Progenitor cell of endocrine pancreas (in vitro differentiated cells): Measurements from ENCODE around the gene ASB13. TPM values are rescaled to one million over a fixed set of nuclear protein-coding genes. Genes with fewer than 3 reads are reported as not detected.

ENCODE experiments used
- DNase-seq: peaks from one replicate; pipeline ENCODE4 v3.0.0; 2021; ENCODE audit warnings: low spot score; ENCODE audit not compliant: unreplicated experiment
- H3K27ac Mint-ChIP-seq: 2 replicates; pipeline ENCODE4 v1.8.0; 2021; ENCODE audit warnings: mild to moderate bottlenecking, moderate library complexity, mixed read lengths
- H3K27me3 Mint-ChIP-seq: 2 replicates; pipeline ENCODE4 v1.8.0; 2021; ENCODE audit warnings: mixed read lengths
- H3K36me3 Mint-ChIP-seq: 2 replicates; pipeline ENCODE4 v1.8.0; 2022; ENCODE audit warnings: mixed read lengths; ENCODE audit not compliant: insufficient read depth
- H3K4me1 Mint-ChIP-seq: 2 replicates; pipeline ENCODE4 v1.8.0; 2021; ENCODE audit warnings: low read depth, mixed read lengths
- H3K4me3 Mint-ChIP-seq: 2 replicates; pipeline ENCODE4 v1.8.0; 2021; ENCODE audit warnings: low read depth, mild to moderate bottlenecking, moderate library complexity, mixed read lengths
- H3K9me3 Mint-ChIP-seq: 2 replicates; pipeline ENCODE4 v1.8.0; 2021; ENCODE audit warnings: low read depth, mixed read lengths
- total RNA-seq: library from RNA; stranded (reverse); gene quantifications from 2 replicates; pipeline ENCODE4 v1.2.1, GENCODE V29; 2021
- TF ChIP-seq, protein P1 (sequence below): fragments of 200-600 bp; sonication (generic); IDR thresholded peaks from one replicate; pipeline ENCODE4 v1.5.0; 2021; ENCODE audit warnings: antibody characterized with exemption, mild to moderate bottlenecking; ENCODE audit not compliant: unreplicated experiment

The ASB13 gene
- total RNA-seq, 1 donor from 2014 or later = 11.1 TPM

DNA sequence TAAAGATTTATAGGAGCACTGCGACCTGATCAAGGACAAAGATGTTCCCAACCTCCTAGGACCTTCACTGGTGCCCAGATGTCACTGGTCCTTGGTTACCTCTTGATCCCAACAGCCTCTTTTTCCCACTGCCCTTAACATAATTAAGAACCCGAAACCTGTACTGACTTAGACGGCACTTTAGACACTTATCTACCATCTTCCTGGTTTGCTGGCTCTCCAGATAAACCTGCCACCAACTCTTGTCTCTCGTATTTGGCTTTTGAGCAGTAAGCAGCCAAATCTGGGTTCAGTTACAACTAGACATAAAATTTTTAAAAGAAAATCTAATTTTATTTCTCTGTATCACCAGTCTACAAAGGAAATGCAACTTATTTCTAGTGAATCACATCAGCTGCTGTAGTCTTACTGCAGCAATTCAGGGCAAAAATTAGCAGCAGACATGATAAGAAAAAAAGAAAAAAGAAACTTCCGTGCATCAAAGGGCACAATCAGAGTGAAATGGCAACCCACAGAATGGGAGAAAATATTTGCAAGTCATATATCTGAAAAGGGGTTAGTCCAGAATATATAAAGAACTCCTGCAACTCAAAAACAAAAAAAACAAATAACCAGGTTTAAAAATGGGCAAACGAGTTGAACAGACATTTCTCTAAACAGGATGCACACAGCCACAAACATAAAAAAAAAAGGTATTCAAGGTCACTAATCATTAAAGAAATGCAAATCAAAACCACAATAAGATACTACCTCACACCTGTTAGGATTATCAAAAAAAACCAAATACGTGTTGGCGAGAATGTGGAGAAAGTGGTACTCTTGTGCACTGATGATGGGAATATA, 9.4 kb downstream of the ASB13 start:
- H3K36me3 Mint-ChIP-seq = no peaks in the 10 kb centered on the region
- no peaks in the 10 kb centered on the region for H3K27me3 Mint-ChIP-seq
- TF ChIP-seq, protein P1, sequence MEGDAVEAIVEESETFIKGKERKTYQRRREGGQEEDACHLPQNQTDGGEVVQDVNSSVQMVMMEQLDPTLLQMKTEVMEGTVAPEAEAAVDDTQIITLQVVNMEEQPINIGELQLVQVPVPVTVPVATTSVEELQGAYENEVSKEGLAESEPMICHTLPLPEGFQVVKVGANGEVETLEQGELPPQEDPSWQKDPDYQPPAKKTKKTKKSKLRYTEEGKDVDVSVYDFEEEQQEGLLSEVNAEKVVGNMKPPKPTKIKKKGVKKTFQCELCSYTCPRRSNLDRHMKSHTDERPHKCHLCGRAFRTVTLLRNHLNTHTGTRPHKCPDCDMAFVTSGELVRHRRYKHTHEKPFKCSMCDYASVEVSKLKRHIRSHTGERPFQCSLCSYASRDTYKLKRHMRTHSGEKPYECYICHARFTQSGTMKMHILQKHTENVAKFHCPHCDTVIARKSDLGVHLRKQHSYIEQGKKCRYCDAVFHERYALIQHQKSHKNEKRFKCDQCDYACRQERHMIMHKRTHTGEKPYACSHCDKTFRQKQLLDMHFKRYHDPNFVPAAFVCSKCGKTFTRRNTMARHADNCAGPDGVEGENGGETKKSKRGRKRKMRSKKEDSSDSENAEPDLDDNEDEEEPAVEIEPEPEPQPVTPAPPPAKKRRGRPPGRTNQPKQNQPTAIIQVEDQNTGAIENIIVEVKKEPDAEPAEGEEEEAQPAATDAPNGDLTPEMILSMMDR = no peak
- H3K27ac Mint-ChIP-seq = no peak overlapping the region
- no peak overlapping the region for H3K4me3 Mint-ChIP-seq
- no peak for DNase-seq
- H3K4me1 Mint-ChIP-seq = peaks cover 12% of the 10 kb centered on the region
- H3K9me3 Mint-ChIP-seq = no peaks in the 10 kb centered on the region

DNA sequence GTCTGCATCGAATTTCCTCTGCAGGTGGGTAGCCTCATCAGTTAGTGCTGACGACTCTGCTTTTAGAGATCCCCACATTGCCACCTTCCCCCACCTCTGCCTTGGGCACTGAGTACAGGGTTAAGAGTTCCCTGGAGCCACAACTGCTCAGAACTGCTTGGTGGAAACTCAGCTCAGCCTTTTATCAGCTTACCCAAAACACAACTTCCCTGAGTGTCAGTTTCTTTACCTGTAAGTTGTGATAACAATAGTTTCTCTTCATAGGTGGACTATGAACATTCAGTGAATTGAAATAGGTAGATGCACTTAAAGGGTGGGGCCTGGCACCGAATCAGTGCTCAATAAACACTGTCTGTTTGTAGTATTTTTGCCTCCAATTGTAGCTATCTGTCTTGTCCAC, 11.3 kb downstream of the ASB13 start:
- no peaks in the 10 kb centered on the region for H3K9me3 Mint-ChIP-seq
- no peak overlapping the region for H3K4me3 Mint-ChIP-seq
- H3K27me3 Mint-ChIP-seq = no peaks in the 10 kb centered on the region
- H3K4me1 Mint-ChIP-seq = peaks cover 10% of the 10 kb centered on the region
- TF ChIP-seq, protein P1 = no peak
- peaks cover under 1% of the 10 kb centered on the region for H3K36me3 Mint-ChIP-seq
- no peak for DNase-seq
- no peak overlapping the region for H3K27ac Mint-ChIP-seq

DNA sequence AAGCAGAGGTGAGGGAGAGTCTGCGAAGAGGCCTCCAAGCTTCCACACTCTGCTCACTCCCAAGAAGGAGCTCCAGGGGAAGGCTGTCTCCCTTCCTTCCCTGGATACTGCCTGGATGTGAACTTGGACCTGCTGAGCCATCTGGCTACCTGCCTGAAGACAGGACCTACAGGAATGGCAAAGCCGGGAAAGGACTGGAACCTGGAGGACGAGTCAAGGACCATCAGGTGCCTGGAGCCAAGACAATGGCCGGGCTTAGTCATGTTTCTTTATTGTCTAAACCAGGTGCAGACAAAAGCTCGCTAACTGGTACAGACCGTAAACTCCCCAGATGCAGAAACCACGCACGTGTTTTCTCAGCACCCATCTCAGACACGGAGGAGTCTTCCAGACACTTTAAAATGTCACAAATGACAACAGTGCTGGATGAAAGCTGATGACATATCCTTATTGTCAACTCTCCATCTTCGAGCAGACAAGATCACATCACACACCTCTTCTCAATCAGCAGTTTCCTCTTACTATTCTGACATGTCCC, 12.1 kb downstream of the ASB13 start:
- TF ChIP-seq, protein P1 = no peak
- H3K9me3 Mint-ChIP-seq = no peaks in the 10 kb centered on the region
- peaks cover 5% of the 10 kb centered on the region for H3K36me3 Mint-ChIP-seq
- no peak overlapping the region for H3K4me3 Mint-ChIP-seq
- DNase-seq = no peak
- H3K4me1 Mint-ChIP-seq = peaks cover 3% of the 10 kb centered on the region
- H3K27ac Mint-ChIP-seq = no peak overlapping the region
- H3K27me3 Mint-ChIP-seq = no peaks in the 10 kb centered on the region

DNA sequence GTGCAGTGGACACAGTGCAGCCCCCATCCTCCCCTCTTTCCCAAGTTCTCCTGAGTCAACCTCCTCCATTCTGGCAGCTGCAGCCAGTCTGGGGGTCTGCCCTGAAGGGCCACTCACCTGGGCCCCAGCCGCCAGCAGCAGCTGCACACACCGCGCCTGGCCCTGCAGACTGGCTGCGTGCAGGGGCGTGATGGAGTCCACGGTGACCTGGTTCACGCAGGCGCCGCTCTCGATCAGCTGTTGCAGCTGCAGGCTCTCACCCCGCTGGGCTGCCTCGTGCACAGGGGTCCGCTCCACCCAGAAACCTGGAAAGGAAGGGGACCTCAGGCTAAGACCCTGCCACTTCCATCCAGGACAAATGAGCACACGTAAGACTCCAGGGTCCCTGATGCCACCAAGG, 13.6 kb downstream of the ASB13 start:
- Mint-ChIP-seq H3K27me3 (no peaks in the 10 kb centered on the region), H3K9me3 (no peaks in the 10 kb centered on the region), H3K4me1 (no peaks in the 10 kb centered on the region), H3K27ac (no peak overlapping the region), H3K4me3 (no peak overlapping the region), H3K36me3 (peaks cover 8% of the 10 kb centered on the region)
- TF ChIP-seq, protein P1 = no peak
- no peak for DNase-seq

DNA sequence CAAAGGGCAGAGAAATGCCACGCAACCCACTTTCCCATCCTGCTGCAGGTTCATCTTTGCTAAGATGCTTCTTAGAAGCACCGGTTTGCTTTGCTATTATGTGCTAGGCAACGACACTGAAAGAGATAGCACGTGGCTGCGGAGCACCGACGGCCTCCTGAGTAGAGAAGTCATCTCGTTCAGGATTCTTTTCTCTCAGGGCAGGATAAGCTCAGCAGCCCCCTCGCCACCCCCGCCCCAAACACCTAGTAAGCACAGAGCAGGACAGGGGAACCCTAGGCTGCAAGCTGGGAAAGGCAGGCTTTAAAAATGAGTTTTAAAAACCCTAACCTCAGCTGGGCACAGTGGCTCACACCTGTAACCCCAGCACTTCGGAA, 15.0 kb downstream of the ASB13 start:
- H3K9me3 Mint-ChIP-seq = no peaks in the 10 kb centered on the region
- no peak overlapping the region for H3K4me3 Mint-ChIP-seq
- H3K36me3 Mint-ChIP-seq = peaks cover 14% of the 10 kb centered on the region
- peaks cover 2% of the 10 kb centered on the region for H3K4me1 Mint-ChIP-seq
- H3K27ac Mint-ChIP-seq = no peak overlapping the region
- no peaks in the 10 kb centered on the region for H3K27me3 Mint-ChIP-seq
- TF ChIP-seq, protein P1 = no peak
- no peak for DNase-seq
